Gastrocnemius medialis (tissue), 4 donors: ENCODE data around the gene HSPB1.

Experiments used
- POLR2A ChIP-seq, 2 donors: fragments of 450-650 bp; IDR thresholded peaks; one replicate each; pipeline ENCODE4 v1.6.1; 2017; ENCODE audit warnings: antibody characterized with exemption in 2 of 2, mild to moderate bottlenecking in 2 of 2, moderate library complexity in 2 of 2
- TF ChIP-seq, protein P1 (sequence below), 5 experiments: fragments of 450-650 bp in 3 of 5; fragments of 200-600 bp in 2 of 5; sonication (generic) in 2 of 5; IDR thresholded peaks in 4 of 5; conservative IDR thresholded peaks in 1 of 5; 1 replicate in 4 of 5; 2 replicates in 1 of 5; pipeline ENCODE4 v1.5.1; 2016 to 2019; ENCODE audit warnings: antibody characterized with exemption in 5 of 5, mild to moderate bottlenecking in 3 of 5, moderate library complexity in 3 of 5

DNA sequence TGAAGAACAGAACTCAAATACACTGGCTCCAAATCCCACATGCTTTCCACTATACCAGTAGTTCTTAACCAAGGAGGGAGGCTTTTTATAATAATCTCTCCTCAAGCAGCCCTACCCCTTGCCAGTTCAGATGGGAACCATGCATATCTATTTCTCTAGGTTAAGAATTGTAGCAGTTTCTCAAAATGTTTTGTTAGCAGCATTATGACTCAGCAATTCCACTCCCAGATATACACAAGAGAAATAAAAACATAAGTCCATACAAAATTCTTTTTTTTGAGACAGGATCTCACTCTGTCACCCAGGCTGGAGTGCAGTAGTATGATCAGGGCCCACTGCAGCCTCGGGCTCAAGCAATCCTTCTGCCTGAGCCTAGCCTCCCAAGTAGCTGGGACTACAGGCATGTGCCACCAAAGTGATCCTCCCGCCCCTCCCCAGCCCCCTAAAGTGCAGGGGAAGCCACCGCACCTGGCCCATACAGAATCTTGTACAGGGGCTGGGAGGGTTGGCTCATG is 38.2 kb downstream of the HSPB1 start:
- TF ChIP-seq, protein P1, sequence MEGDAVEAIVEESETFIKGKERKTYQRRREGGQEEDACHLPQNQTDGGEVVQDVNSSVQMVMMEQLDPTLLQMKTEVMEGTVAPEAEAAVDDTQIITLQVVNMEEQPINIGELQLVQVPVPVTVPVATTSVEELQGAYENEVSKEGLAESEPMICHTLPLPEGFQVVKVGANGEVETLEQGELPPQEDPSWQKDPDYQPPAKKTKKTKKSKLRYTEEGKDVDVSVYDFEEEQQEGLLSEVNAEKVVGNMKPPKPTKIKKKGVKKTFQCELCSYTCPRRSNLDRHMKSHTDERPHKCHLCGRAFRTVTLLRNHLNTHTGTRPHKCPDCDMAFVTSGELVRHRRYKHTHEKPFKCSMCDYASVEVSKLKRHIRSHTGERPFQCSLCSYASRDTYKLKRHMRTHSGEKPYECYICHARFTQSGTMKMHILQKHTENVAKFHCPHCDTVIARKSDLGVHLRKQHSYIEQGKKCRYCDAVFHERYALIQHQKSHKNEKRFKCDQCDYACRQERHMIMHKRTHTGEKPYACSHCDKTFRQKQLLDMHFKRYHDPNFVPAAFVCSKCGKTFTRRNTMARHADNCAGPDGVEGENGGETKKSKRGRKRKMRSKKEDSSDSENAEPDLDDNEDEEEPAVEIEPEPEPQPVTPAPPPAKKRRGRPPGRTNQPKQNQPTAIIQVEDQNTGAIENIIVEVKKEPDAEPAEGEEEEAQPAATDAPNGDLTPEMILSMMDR (IDR thresholded peaks at IDR 0.05 in 4 of 5, conservative IDR thresholded peaks at IDR 0.05 in 1 of 5) = no peak
- TF ChIP-seq POLR2A (IDR thresholded peaks at IDR 0.05) = no peak
